Posterior cingulate gyrus (tissue), 11 donors: ENCODE measurements around the gene ZSCAN32.

ENCODE experiments used
- DNase-seq, 10 donors: peaks; one replicate each; pipeline versions ENCODE4 v3.0.0 to v3.0.0-alpha.2; 2020 to 2021; ENCODE audit warnings: mixed read lengths in 3 of 10
- intact Hi-C: fragments of 100-400 bp; cut with DNase I; formaldehyde crosslinking; loops from one replicate; pipeline ENCODE4 v1.15.1; 2023

The ZSCAN32 gene

GRCh38 chr16:3400779-3401688 is at the start of gene ZSCAN32, which contains the start of gene ZNF174:
Gene ZSCAN32, minus strand, starts transcription at chr16:3401004. Its CDS starts 3,447 bp downstream, at chr16:3397557.
Gene ZNF174, plus strand, starts transcription at chr16:3401215. Its CDS starts 790 bp downstream, at chr16:3402005.
- DNase-seq = peak; percentile 98 to 100 (median 99)
- intact Hi-C loops = loop anchor here (1.0 to 2.0 kb wide), 4 partner anchors 36 to 118 kb away; partner anchors contain the start of genes TIGD7, ZNF263 and ZNF75A

- no peak for DNase-seq
- intact Hi-C loops = no loop called here
Observed at GRCh38 chr16:3444032-3444388, 43.2 kb upstream of the ZSCAN32 start.

- DNase-seq = peak; percentile 70 to 97 (median 83)
- intact Hi-C loops = no loop called here
Observed at GRCh38 chr16:3443108-3444031, 42.6 kb upstream of the ZSCAN32 start, which contains the start of the genes NAA60 and ZNF597. Gene NAA60, plus strand, starts transcription at chr16:3443680. Its CDS starts 32,548 bp downstream, at chr16:3476228. Gene ZNF597, minus strand, starts transcription at chr16:3443504. Its CDS starts 351 bp downstream, at chr16:3443153.

- intact Hi-C loops = no loop called here
- DNase-seq = no peak
Observed at GRCh38 chr16:3439637-3440036, 38.8 kb upstream of the ZSCAN32 start.

GRCh38 chr16:3434373-3434772 is 33.6 kb upstream of the ZSCAN32 start:
- intact Hi-C loops = no loop called here
- DNase-seq = no peak

GRCh38 chr16:3431779-3432219 is 31.0 kb upstream of the ZSCAN32 start:
- DNase-seq = peak in 7 of 10 donors; percentile 14 to 92 (median 48)
- intact Hi-C loops = loop anchor here (2.0 kb wide), 1 partner anchor 19 kb away; no protein-coding TSS in a partner anchor

DNA sequence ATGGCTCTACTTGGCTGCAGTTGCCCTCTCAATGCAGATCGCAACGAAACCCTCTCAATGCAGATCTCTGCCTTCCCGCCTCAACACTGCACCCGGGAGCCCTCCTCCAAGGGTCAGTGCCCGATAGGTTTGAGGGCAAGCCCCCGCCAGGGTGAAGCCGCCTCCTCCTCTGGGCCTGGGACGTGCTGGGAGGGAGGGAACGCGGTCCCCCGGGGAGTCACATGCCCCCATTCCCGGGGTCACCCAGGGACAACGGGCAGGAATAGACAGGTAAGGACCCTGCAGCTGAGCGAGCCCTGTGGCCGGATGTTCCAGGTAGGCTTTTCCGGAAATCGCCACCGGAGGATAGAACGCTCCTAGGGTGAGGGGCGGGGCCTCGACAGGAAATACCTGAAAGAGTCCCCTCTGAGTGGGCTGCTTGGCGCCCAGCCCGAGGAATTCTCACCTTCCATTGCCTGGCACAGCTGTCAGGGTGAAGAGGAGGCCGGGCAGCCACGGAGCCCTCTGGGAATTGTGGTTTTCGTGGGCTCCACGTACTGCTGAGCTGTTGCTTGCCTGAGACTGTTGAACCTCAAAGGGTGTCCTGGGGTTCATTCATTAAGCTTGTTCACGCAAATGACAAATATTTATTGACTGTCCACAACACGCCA is 13.1 kb upstream of the ZSCAN32 start:
- DNase-seq = peak in 1 of 10 donors; percentile 76
- intact Hi-C loops = loop anchor here (2.0 kb wide), 1 partner anchor 19 kb away; no protein-coding TSS in a partner anchor

GRCh38 chr16:3408561-3409197 is 7.9 kb upstream of the ZSCAN32 start:
- intact Hi-C loops = no loop called here
- DNase-seq = no peak

- intact Hi-C loops = loop anchor here (1.0 to 2.0 kb wide), 4 partner anchors 37 to 119 kb away; partner anchors contain the start of genes TIGD7, ZNF263 and ZNF75A
Observed at GRCh38 chr16:3401719-3402397, 1.1 kb upstream of the ZSCAN32 start.

DNA sequence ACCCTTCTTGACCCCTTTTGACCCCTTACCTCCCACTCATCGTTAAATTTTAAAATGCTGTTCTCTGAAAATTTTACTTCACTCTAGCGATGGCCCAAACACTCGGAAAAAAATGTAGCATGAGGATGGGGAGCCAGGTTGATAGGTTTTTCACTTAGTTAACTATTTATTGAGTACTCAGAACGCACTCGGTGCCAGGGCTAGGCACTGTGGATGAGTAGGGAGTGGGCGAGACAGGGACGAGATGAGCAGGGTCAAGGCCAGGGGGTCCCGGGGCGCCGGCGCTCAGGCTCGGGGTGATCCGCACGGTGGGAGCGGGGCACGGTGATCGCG is 392 bp downstream of the ZSCAN32 start:
- intact Hi-C loops = loop anchor here (2.0 kb wide), 3 partner anchors 36 to 118 kb away; partner anchors contain the start of genes TIGD7, ZNF263 and ZNF75A
- DNase-seq = no peak

More at GRCh38 chr16:3401719-3402397, 1.1 kb upstream of the ZSCAN32 start:
- DNase-seq = no peak

DNA sequence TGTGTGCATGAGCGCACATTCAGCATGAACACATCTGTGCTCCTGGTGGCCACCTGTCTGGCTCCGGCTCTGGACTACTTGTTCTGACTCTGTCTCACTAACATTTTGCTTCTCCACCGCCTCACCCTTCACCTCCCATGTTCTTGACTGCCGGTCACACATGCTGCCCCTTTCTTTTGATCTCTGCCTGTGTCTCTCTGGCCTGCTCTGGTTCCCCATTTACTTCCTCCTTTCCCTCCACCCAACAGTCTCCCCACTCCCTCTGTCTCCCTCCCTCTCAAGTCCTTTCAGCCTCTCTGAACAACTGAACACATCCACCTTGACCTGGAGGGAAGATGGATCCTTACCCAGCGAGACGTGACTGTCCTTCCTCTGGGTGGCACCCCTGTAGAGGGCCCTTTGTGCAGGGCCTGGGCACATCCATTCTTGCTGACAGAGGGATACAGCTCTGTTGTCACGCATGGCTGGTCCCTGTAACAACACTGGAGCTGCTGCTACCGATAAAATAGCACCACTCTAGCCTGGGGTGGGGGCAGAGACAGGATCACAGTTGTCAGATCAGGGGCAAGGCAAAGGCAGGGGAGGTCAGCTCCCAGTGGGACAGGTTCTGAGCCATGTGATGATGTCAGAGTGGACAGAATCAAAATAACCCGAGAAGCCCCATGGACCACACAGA is 11.0 kb downstream of the ZSCAN32 start:
- intact Hi-C loops = no loop called here
- no peak for DNase-seq

GRCh38 chr16:3388325-3388724 is 12.5 kb downstream of the ZSCAN32 start:
- intact Hi-C loops = no loop called here
- no peak for DNase-seq

GRCh38 chr16:3383045-3383448 is 17.8 kb downstream of the ZSCAN32 start:
- intact Hi-C loops = no loop called here
- DNase-seq = no peak

- no peak for DNase-seq
- intact Hi-C loops = no loop called here
Observed at GRCh38 chr16:3377917-3378316, 22.9 kb downstream of the ZSCAN32 start.

DNA sequence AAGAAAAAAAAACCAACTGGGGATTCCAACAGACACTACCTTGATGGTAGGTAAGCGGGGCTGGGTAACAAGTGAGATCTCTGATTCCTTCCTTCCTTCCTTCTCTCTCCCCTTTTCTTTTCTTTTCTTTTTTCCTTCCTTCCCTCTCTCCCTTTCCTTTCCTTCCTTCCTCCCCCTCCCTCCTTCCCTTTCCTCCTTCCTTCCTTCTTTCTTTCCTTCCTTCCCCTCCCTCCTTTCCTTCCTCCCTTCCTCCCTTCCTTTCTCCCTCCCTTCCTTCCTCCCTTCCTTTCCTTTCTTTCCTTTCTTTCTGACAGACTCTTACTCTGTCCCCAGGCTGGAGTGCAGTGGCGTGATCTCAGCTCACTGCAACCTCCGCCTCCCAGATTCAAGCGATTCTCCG is 25.1 kb downstream of the ZSCAN32 start:
- intact Hi-C loops = no loop called here

GRCh38 chr16:3369073-3369472 is 31.7 kb downstream of the ZSCAN32 start:
- DNase-seq = no peak
- intact Hi-C loops = loop anchor here (10.0 kb wide), 1 partner anchor 64 kb away; the partner anchor contains the start of genes TIGD7 and ZNF75A

More for the DNA sequence above, 25.1 kb downstream of the ZSCAN32 start:
- no peak for DNase-seq

- intact Hi-C loops = loop anchor here (1.0 to 10.0 kb wide), 3 partner anchors 36 to 92 kb away; partner anchors contain the start of genes TIGD7, ZNF174, ZNF75A and ZSCAN32
- DNase-seq = peak; percentile 84 to 98 (median 89)
Observed at GRCh38 chr16:3364774-3365427, 35.9 kb downstream of the ZSCAN32 start.
